ENCODE measurements around the gene GSN. TPM values are rescaled to one million over a fixed set of nuclear protein-coding genes. Genes with fewer than 3 reads are reported as not detected.
A peak's percentile ranks its signal among the peaks of the same experiment; 100 is the strongest.

The GSN gene
- total RNA-seq, 1 donor from 2014 or later = 249 TPM

- H3K27me3 Mint-ChIP-seq (ENCODE audit: unreplicated experiment) = no peaks in the 10 kb centered on the region
- no peak overlapping the region for H3K27ac Mint-ChIP-seq (ENCODE audit: unreplicated experiment)
- H3K36me3 Mint-ChIP-seq (ENCODE audit: unreplicated experiment) = peaks cover 53% of the 10 kb centered on the region
- DNase-seq (ENCODE audit: extremely low spot score, unreplicated experiment) = no peak
- no peak for TF ChIP-seq CTCF (IDR thresholded peaks at IDR 0.05)
- H3K4me1 Mint-ChIP-seq (ENCODE audit: unreplicated experiment) = peaks cover 23% of the 10 kb centered on the region
- no peaks in the 10 kb centered on the region for H3K9me3 Mint-ChIP-seq (ENCODE audit: unreplicated experiment)
- no peak overlapping the region for H3K4me3 Mint-ChIP-seq (ENCODE audit: unreplicated experiment)
Observed at GRCh38 chr9:121328876-121329681, 61.1 kb downstream of the GSN start.

GRCh38 chr9:121331549-121331948, 63.6 kb downstream of the GSN start:
- no peak for TF ChIP-seq CTCF (IDR thresholded peaks at IDR 0.05)
- Mint-ChIP-seq H3K27me3 (ENCODE audit: unreplicated experiment) (no peaks in the 10 kb centered on the region), H3K36me3 (ENCODE audit: unreplicated experiment) (peaks cover 47% of the 10 kb centered on the region), H3K4me3 (ENCODE audit: unreplicated experiment) (no peak overlapping the region), H3K4me1 (ENCODE audit: unreplicated experiment) (peaks cover 20% of the 10 kb centered on the region), H3K27ac (ENCODE audit: unreplicated experiment) (peak overlapping the region; percentile 7), H3K9me3 (ENCODE audit: unreplicated experiment) (no peaks in the 10 kb centered on the region)
- no peak for DNase-seq (ENCODE audit: extremely low spot score, unreplicated experiment)

GRCh38 chr9:121331992-121332685, 64.2 kb downstream of the GSN start:
- H3K4me3 Mint-ChIP-seq (ENCODE audit: unreplicated experiment) = no peak overlapping the region
- H3K36me3 Mint-ChIP-seq (ENCODE audit: unreplicated experiment) = peaks cover 47% of the 10 kb centered on the region
- H3K27me3 Mint-ChIP-seq (ENCODE audit: unreplicated experiment) = no peaks in the 10 kb centered on the region
- peak overlapping the region; percentile 56 for H3K27ac Mint-ChIP-seq (ENCODE audit: unreplicated experiment)
- peaks cover 20% of the 10 kb centered on the region for H3K4me1 Mint-ChIP-seq (ENCODE audit: unreplicated experiment)
- no peak for DNase-seq (ENCODE audit: extremely low spot score, unreplicated experiment)
- peak; percentile 32 for TF ChIP-seq CTCF (IDR thresholded peaks at IDR 0.05)
- no peaks in the 10 kb centered on the region for H3K9me3 Mint-ChIP-seq (ENCODE audit: unreplicated experiment)

GRCh38 chr9:121333950-121334773, 66.2 kb downstream of the GSN start:
- H3K9me3 Mint-ChIP-seq (ENCODE audit: unreplicated experiment) = no peaks in the 10 kb centered on the region
- TF ChIP-seq CTCF (IDR thresholded peaks at IDR 0.05) = no peak
- H3K4me1 Mint-ChIP-seq (ENCODE audit: unreplicated experiment) = peaks cover 20% of the 10 kb centered on the region
- H3K27me3 Mint-ChIP-seq (ENCODE audit: unreplicated experiment) = no peaks in the 10 kb centered on the region
- H3K36me3 Mint-ChIP-seq (ENCODE audit: unreplicated experiment) = peaks cover 54% of the 10 kb centered on the region
- H3K27ac Mint-ChIP-seq (ENCODE audit: unreplicated experiment) = peak overlapping the region; percentile 67
- H3K4me3 Mint-ChIP-seq (ENCODE audit: unreplicated experiment) = no peak overlapping the region
- DNase-seq (ENCODE audit: extremely low spot score, unreplicated experiment) = no peak

All from osteocyte (in vitro differentiated cells).